Tibial nerve (tissue), 4 donors: ENCODE data around the gene MYRF. TPM values are rescaled to one million over a fixed set of nuclear protein-coding genes. Genes with fewer than 3 reads are reported as not detected.

Experiments
- DNase-seq, 2 donors: peaks; one replicate each; pipeline ENCODE4 v3.0.0-alpha.2; 2019; ENCODE audit warnings: low spot score in 2 of 2
- H3K27ac ChIP-seq, 4 donors: fragments of 200-600 bp; sonication (generic) in 3 of 4; one replicate each; pipeline ENCODE4 v1.5.1; 2017 to 2019; ENCODE audit warnings: mild to moderate bottlenecking in 1 of 4
- H3K27me3 ChIP-seq, 2 donors: fragments of 200-600 bp; sonication (generic) in 1 of 2; one replicate each; pipeline versions ENCODE4 v1.5.1 to v1.6.0; 2017 to 2019
- H3K36me3 ChIP-seq, 3 donors: fragments of 200-600 bp; sonication (generic); one replicate each; pipeline ENCODE4 v1.5.1; 2018 to 2019
- H3K4me1 ChIP-seq, 4 donors: fragments of 200-600 bp; sonication (generic) in 3 of 4; one replicate each; pipeline ENCODE4 v1.5.1; 2017 to 2019
- H3K4me3 ChIP-seq, 4 donors: fragments of 200-600 bp; sonication (generic) in 3 of 4; one replicate each; pipeline ENCODE4 v1.5.1; 2017 to 2019; ENCODE audit warnings: mild to moderate bottlenecking in 1 of 4, moderate library complexity in 1 of 4
- H3K9me3 ChIP-seq, 4 donors: fragments of 200-600 bp; sonication (generic) in 3 of 4; one replicate each; pipeline ENCODE4 v1.5.1; 2017 to 2019
- CTCF ChIP-seq, 5 experiments: fragments of 200-600 bp in 3 of 5; fragments of 450-650 bp in 2 of 5; sonication (generic) in 3 of 5; IDR thresholded peaks; one replicate each; pipeline ENCODE4 v1.5.1; 2016 to 2019; ENCODE audit warnings: antibody characterized with exemption in 5 of 5, mild to moderate bottlenecking in 3 of 5, moderate library complexity in 2 of 5
- EP300 ChIP-seq, 2 donors: sonication (generic); formaldehyde crosslinking; IDR thresholded peaks; one replicate each; pipeline ENCODE4 v1.6.1; 2017; ENCODE audit warnings: antibody characterized with exemption in 2 of 2, mild to moderate bottlenecking in 1 of 2
- POLR2A ChIP-seq, 2 donors: fragments of 450-650 bp; IDR thresholded peaks; one replicate each; pipeline ENCODE4 v1.6.1; 2017; ENCODE audit warnings: antibody characterized with exemption in 2 of 2, mild to moderate bottlenecking in 2 of 2, moderate library complexity in 2 of 2
- WGBS, 2 donors: methylation state at CpG; one replicate each; pipeline ENCODE4 v1.1.5; 2018; 5-methylcytosine and 5-hydroxymethylcytosine counted together
- total RNA-seq, 4 donors: library from RNA; depleted of rRNA; stranded (reverse); fragments of >200 nt; gene quantifications; one replicate each; pipeline ENCODE4 v1.1.0, GENCODE V29; 2016

MYRF gene
- total RNA-seq, 4 donors from 2014 or later, result 1.0 to 7.5 (median 2.1) TPM

- TF ChIP-seq POLR2A (IDR thresholded peaks at IDR 0.05) (no peak), CTCF (IDR thresholded peaks at IDR 0.05) (no peak), EP300 (IDR thresholded peaks at IDR 0.05) (no peak)
- no peak overlapping the region for H3K4me3 ChIP-seq
- H3K9me3 ChIP-seq, result no peaks in the 10 kb centered on the region
- no peaks in the 10 kb centered on the region for H3K27me3 ChIP-seq
- peak overlapping the region in 2 of 4 donors; percentile 13 to 86 for H3K27ac ChIP-seq
- 52 to 57% methylated on average over 7 of the region's 7 CpGs for WGBS, 2 donors
- H3K36me3 ChIP-seq, result peaks cover 0 to 1% (median 0%) of the 10 kb centered on the region in 3 donors
- DNase-seq, result no peak
- H3K4me1 ChIP-seq, result peaks cover 0 to 90% (median 39%) of the 10 kb centered on the region in 4 donors
Measured at GRCh38 chr11:61832754-61833153, 80.3 kb downstream of the MYRF start.

GRCh38 chr11:61833471-61833870, 81.0 kb downstream of the MYRF start:
- peak overlapping the region in 2 of 4 donors; percentile 85 to 86 for H3K27ac ChIP-seq
- H3K4me3 ChIP-seq, result no peak overlapping the region
- no peaks in the 10 kb centered on the region for H3K27me3 ChIP-seq
- 77 to 86% methylated on average over 11 of the region's 11 CpGs for WGBS, 2 donors
- H3K4me1 ChIP-seq, result peaks cover 0 to 85% (median 39%) of the 10 kb centered on the region in 4 donors
- TF ChIP-seq EP300 (IDR thresholded peaks at IDR 0.05), result no peak
- TF ChIP-seq CTCF (IDR thresholded peaks at IDR 0.05), result no peak
- TF ChIP-seq POLR2A (IDR thresholded peaks at IDR 0.05), result no peak
- no peaks in the 10 kb centered on the region for H3K9me3 ChIP-seq
- no peak for DNase-seq
- H3K36me3 ChIP-seq, result peaks cover 0 to 8% (median 0%) of the 10 kb centered on the region in 3 donors

GRCh38 chr11:61833926-61834277, 81.5 kb downstream of the MYRF start:
- Histone ChIP-seq H3K27ac (peak overlapping the region; percentile 62 to 86 (median 74)), H3K36me3 (peaks cover 0 to 13% (median 0%) of the 10 kb centered on the region in 3 donors), H3K27me3 (no peaks in the 10 kb centered on the region), H3K4me3 (no peak overlapping the region), H3K9me3 (no peaks in the 10 kb centered on the region), H3K4me1 (peaks cover 0 to 81% (median 39%) of the 10 kb centered on the region in 4 donors)
- TF ChIP-seq EP300 (IDR thresholded peaks at IDR 0.05) (no peak), CTCF (IDR thresholded peaks at IDR 0.05) (no peak), POLR2A (IDR thresholded peaks at IDR 0.05) (no peak)
- no peak for DNase-seq
- WGBS, 2 donors, result 86 to 88% methylated on average over 10 to 12 of the region's 12 CpGs

GRCh38 chr11:61834278-61835048, 82.0 kb downstream of the MYRF start:
- TF ChIP-seq EP300 (IDR thresholded peaks at IDR 0.05), result peak in 1 of 2 donors; percentile 31
- TF ChIP-seq CTCF (IDR thresholded peaks at IDR 0.05), result no peak
- no peak for TF ChIP-seq POLR2A (IDR thresholded peaks at IDR 0.05)
- 20 to 21% methylated on average over 10 to 11 of the region's 12 CpGs for WGBS, 2 donors
- Histone ChIP-seq H3K4me1 (peaks cover 0 to 75% (median 36%) of the 10 kb centered on the region in 4 donors), H3K27me3 (no peaks in the 10 kb centered on the region), H3K27ac (peak overlapping the region; percentile 62 to 86 (median 74)), H3K36me3 (peaks cover 0 to 17% (median 0%) of the 10 kb centered on the region in 3 donors), H3K4me3 (no peak overlapping the region), H3K9me3 (no peaks in the 10 kb centered on the region)
- peak in 1 of 2 donors; percentile 35 for DNase-seq

- peak overlapping the region in 3 of 4 donors; percentile 1 to 86 (median 85) for H3K27ac ChIP-seq
- TF ChIP-seq POLR2A (IDR thresholded peaks at IDR 0.05), result no peak
- TF ChIP-seq CTCF (IDR thresholded peaks at IDR 0.05), result no peak
- peaks cover 0 to 58% (median 23%) of the 10 kb centered on the region in 4 donors for H3K4me1 ChIP-seq
- peaks cover 0 to 35% (median 3%) of the 10 kb centered on the region in 3 donors for H3K36me3 ChIP-seq
- no peak overlapping the region for H3K4me3 ChIP-seq
- H3K9me3 ChIP-seq, result no peaks in the 10 kb centered on the region
- 92 to 93% methylated on average over 8 of the region's 8 CpGs for WGBS, 2 donors
- DNase-seq, result no peak
- H3K27me3 ChIP-seq, result no peaks in the 10 kb centered on the region
Measured at GRCh38 chr11:61836193-61836592, 83.8 kb downstream of the MYRF start.
